Stromal cell of bone marrow (primary cell): ENCODE measurements around the gene TMEM178A.
"Not testable (repeated sequence)": the region's sequence is repeated elsewhere in the genome, so short reads cannot be mapped to it uniquely, and the experiment has no call there.

Experiments used
- DNase-seq: peaks from one replicate; pipeline ENCODE4 v3.0.0-alpha.2; 2012; ENCODE audit warnings: low read depth

TMEM178A gene

GRCh38 chr2:39665811-39666490 is at the start of gene TMEM178A:
TMEM178A (plus strand) TSS chr2:39665917; CDS start chr2:39665975, 58 bp downstream.
- DNase-seq, result no peak

- DNase-seq, result no peak
Measured at GRCh38 chr2:39618236-39618635, 47.5 kb upstream of the TMEM178A start.

DNA sequence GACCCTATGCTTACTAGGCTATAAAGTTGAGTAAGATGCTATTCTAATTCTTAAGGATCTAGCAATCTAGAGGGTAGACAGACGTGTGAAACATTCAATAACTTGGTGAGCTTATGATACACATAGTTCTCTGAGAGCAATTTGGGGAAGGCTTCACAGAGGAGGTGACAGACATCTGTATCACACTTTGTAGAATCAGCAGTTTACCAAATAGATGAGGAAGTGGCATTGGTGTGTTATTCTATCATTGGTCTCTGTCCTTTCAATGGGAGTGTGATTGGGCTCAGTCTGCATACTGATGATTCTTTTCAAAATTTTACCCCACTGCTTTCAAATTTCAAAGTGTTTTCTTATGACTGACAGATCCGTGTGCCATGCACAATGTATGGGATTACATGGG is 47.0 kb upstream of the TMEM178A start:
- DNase-seq, result no peak

DNA sequence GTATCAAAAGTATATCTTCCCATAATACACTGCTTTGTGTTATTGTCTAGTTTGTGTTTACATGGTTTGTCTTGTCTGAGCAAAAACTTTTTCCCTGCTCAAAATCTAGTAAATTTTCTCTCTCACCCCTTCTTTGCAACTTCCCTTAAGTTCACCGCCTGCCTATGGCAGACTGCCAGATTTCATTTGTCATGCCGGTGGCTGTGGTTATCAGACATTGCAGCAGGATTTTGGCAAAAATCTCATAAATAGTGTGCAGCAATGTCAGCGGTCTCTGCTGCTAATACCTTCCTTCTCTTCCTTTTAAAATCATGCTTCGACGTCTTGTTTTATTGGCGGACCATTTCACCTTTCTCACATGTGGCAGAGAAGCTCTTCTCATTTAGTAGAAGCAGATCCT is 45.6 kb upstream of the TMEM178A start:
- peak; percentile 71 for DNase-seq

DNA sequence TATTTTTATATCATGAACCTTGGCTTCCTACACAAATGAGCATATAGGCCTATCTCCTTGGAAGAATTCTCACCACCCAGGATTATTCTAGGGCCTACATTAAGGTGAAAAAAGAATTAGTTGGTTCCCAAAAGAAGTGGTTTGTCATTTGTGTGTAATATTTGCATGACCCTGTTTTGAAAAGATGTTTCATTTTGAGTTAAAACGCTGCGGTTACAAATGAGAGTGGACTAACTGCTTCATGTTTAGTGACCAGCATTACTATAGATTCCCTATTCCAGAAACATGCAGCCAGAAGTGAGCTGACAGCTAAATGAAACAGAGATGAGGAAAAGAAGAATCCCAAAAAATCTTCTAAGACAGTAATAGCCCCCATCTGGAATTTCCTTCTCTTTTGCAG is 44.1 kb upstream of the TMEM178A start:
- no peak for DNase-seq

DNA sequence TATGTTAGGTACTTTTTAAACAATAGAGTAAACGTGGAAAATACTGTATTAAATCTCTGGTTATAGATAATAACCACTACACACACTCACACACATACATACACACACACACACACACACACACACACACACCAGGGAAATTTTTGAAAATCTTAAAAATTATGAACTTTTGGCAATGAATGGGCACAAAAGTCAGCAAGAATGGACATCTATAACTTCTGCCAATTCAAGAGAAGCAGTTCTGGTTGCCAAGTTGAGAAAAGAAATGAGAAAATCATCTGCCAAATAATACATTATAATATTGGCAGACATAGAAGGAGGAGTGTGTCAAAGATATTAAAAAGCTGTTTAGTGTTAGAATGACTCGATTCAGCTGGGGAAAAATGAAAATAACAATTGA is 42.9 kb upstream of the TMEM178A start:
- no peak for DNase-seq

DNA sequence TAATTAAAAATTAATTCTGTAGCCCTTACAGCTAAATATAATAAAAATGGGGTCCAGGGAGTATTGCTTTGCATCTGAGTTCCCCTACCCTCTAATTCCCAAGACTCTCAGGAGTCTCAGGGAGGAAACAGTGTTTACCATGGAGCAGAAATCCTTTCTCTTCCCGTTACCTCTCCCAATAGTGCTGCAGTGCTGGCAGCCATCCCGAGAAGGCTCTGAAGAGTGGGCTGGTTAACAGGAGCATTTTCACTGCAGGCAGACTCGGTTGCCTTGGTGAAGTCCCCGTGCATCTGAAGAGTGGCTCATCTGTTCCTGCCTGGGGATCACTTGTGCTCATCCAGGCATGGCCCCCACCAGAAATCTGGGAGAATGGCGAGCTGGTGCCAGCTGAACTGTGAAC is 41.8 kb upstream of the TMEM178A start:
- no peak for DNase-seq

GRCh38 chr2:39625193-39625926 is 40.4 kb upstream of the TMEM178A start:
- DNase-seq, result no peak

DNA sequence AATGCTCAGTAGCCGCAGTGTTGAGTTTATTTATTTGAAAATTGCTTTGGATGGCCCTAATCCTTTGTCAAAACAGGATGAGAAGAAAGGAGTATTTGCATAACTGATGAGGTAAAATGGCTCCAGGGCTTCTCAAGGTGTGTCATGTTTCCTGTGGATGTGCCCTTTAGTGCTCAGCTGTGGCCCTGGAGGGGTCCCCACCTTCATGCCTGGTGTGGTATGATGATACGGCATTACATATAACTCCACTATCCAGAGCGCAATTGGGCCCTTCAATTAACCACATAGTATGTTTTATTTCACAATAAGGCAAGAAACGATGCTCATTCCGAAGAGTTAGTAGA is 39.8 kb upstream of the TMEM178A start:
- no peak for DNase-seq

- DNase-seq, result not testable (repeated sequence)
Measured at GRCh38 chr2:39628346-39628745, 37.4 kb upstream of the TMEM178A start.

GRCh38 chr2:39629646-39630045 is 36.1 kb upstream of the TMEM178A start:
- DNase-seq, result no peak

GRCh38 chr2:39631256-39631655 is 34.5 kb upstream of the TMEM178A start:
- DNase-seq, result no peak

DNA sequence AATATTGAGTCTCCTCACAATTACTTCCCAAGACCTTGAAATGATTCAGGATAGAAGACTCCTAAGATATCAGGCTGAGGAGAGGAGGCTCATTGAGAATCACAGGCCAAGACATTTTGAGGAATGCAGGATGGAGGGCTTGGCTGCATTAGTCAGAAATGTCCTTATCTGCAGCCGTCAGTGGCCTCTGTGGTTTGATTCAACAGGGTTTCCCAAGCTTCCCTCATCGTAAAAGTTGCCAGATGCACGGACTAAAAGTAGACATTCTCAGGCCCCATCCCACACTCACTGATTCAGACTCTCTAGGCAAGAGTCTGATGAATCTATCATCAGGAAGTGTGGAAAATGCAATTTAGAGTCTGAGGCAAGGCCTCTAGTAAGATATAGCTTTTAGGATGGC is 34.0 kb upstream of the TMEM178A start:
- DNase-seq, result peak; percentile 74

DNA sequence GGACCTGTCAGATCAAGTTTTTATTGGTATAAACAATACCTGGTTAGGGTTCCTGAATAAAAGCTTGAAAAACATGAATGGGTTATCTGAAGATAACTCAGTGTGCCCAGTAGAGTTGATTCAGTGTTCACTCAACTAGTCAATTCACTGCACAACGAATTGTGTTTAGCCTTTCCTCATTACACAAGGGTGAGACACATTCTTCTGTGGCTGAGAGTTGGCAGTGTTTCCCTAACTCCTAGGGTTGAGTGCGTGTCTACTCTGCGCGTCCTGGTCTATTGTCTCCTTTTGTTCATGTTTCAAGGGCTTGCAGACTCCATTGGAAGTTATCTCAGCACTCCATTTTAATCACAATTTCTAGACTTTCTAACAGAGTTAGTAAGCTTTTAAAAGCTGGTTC is 32.8 kb upstream of the TMEM178A start:
- DNase-seq, result peak; percentile 20

DNA sequence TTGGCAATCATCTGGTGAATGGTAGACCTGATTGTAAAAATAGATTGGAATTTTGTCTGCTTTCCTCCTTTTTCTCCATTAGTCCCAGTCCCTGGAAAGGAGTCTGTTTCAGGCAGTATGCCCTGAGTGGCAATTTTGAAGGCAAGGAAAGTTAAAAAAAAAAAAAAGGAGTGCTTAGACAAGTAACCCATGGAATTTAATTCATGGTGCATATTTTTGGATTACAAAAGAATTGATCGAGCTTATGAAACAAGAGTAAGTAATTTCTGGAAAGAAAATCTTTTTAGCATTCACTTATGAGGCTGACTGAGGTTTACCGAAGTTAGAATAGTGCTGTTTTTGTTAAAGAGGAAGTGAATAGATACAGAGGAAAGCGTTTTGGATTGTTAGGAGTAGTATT is 29.4 kb upstream of the TMEM178A start:
- DNase-seq, result no peak

- no peak for DNase-seq
Measured at GRCh38 chr2:39638581-39638980, 27.1 kb upstream of the TMEM178A start.

- no peak for DNase-seq
Measured at GRCh38 chr2:39640107-39640506, 25.6 kb upstream of the TMEM178A start.

- DNase-seq, result no peak
Measured at GRCh38 chr2:39640681-39641080, 25.0 kb upstream of the TMEM178A start.

DNA sequence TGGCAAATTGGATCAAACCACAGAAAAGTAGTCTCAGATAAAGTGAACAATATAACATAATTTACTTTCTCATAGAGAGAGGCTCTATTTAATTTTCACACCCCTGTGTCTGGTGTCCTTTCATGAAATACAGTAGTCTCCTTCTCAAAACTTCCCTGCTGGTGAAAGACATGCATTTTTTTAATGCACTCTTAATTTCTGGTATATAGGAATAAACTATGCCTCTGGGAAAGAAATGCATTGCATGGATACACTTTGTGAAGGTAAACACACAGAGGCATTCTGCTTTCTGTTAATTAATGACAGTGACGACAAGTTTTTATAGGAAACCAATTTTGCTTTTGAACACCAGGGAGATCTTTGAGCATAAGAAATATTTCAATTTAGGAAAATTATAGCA is 24.1 kb upstream of the TMEM178A start:
- no peak for DNase-seq

DNA sequence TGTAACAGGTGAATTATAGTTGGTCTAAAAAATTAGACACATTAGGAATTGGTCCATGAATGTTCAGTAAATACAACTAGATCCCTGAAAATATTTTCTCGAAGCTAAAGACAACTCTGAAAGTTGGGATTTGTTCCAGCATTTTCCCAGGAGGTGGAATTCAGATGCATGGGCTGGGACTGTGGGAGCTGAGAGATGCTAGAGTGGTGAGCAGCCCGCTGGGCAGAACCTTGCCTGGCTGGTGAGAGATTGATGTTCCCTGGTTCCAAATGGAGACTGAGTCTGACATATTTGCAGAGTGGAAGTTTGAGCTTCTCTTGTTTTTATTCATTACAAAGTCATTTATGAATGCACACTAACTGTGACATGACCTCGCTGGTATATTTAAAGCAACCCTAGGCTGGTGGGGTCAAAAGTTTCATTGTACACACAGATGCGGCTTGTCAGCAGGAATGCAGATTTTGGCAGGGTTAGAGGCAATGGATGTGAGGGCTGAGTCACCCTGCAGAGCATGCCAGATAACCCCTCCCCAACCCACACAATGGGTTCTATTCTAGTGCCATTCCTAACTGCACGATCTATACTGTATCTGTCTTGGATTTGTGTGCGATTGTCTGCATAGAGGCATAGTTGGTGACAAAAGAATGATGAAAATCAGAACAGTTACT is 23.5 kb upstream of the TMEM178A start:
- peak; percentile 53 for DNase-seq

DNA sequence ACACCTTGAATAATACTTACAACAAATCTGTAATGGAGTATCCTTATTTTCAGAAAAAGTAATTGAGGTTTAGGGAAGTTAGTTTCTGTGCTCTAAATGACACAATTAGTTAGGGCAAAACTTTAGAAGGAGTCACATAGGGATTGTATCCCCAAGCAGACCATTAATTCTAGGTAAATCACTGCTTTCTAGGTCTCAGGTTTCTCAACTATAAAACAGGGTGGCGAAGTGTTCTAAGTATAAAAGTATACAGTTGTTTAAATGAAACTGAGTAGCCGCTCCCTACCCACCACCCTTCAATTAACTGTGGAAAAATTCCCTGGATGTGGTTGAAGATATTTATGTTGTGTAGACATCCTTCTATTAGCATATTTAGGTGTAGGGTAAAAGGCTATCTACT is 19.9 kb upstream of the TMEM178A start:
- DNase-seq, result no peak

DNA sequence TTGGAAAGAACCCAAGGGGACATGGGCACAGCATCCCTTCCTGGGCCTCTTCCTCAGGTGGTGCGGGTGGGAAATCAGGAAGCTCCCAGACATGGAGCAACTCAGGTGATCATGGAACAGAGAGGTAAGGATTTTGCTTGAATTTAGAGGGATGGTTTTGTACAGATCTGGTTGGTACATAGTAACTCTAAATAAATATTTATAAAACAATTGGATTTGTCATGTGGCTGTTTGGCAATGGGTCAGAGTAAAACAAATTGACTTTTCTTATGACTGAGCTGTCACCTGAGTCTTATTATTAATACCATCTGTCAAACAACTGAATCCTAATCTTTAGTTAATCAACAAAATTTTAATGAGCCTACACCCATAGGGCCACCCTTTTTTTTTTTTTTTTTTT is 19.4 kb upstream of the TMEM178A start:
- no peak for DNase-seq

DNA sequence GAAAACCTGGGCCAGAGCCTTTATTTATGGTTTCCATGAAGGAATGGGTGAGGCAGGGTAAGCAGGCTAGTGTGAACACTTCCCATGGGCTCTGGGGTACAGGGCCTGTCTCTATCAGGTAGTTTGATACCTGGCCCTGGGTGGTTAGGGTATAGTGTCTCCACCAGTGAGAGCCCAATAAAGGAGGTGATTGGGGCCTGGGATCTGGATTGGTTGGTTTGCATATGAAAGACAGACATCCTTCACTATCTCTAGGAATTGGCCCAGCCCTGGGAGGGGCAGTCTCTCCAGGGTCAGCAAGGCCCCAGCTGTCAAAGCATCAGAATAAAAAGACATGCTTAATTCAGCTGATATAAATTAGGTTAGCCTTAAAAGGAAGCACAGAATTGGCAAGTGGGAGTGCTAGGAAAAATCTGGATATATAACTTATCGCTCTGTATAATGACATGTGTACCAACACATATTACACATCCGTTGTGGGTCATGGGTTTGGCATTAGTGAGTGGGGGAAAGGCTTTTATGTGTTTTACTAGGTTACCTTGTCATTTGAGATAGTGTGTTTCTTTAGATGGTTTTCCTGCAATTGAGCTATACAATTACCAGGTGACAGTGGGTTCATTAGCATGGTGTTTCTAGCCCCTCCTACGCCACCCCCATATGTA is 18.5 kb upstream of the TMEM178A start:
- DNase-seq, result no peak
